Right atrium auricular region (tissue), 2 donors: Measurements from ENCODE around the gene C4BPA. TPM values are rescaled to one million over a fixed set of nuclear protein-coding genes. Genes with fewer than 3 reads are reported as not detected.

ENCODE experiments used
- DNase-seq: peaks from one replicate; pipeline ENCODE4 v3.0.0-alpha.2; 2019; ENCODE audit warnings: low spot score
- H3K27ac ChIP-seq, 2 donors: fragments of 200-600 bp; sonication (generic); 1 replicate in 1 of 2; 2 replicates in 1 of 2; pipeline ENCODE4 v1.5.1; 2016 to 2019
- H3K27me3 ChIP-seq, 2 donors: fragments of 200-600 bp; sonication (generic); one replicate each; pipeline versions ENCODE4 v1.5.1 to v1.6.0; 2017 to 2019
- H3K36me3 ChIP-seq: fragments of 200-600 bp; sonication (generic); one replicate; pipeline ENCODE4 v1.5.1; 2016
- H3K4me1 ChIP-seq, 2 donors: fragments of 200-600 bp; sonication (generic); one replicate each; pipeline versions ENCODE4 v1.5.1 to v1.6.0; 2017 to 2019
- H3K4me3 ChIP-seq, 2 donors: fragments of 200-600 bp; sonication (generic); 1 replicate in 1 of 2; 2 replicates in 1 of 2; pipeline ENCODE4 v1.5.1; 2017 to 2019; ENCODE audit warnings: mild to moderate bottlenecking in 1 of 2, moderate library complexity in 1 of 2
- H3K9me3 ChIP-seq, 2 donors: fragments of 200-600 bp; sonication (generic); one replicate each; pipeline ENCODE4 v1.5.1; 2019
- total RNA-seq, 2 donors: library from RNA; depleted of rRNA; stranded (reverse); fragments of >200 nt; gene quantifications; one replicate each; pipeline ENCODE4 v1.1.0, GENCODE V29; 2016
- TF ChIP-seq, protein P1 (sequence below), 2 donors: fragments of 200-600 bp; sonication (generic); IDR thresholded peaks; one replicate each; pipeline ENCODE4 v1.5.1; 2019; ENCODE audit warnings: antibody characterized with exemption in 2 of 2

Gene C4BPA
- total RNA-seq, 2 donors from 2014 or later: 3.6 TPM; not detected in 1

DNA sequence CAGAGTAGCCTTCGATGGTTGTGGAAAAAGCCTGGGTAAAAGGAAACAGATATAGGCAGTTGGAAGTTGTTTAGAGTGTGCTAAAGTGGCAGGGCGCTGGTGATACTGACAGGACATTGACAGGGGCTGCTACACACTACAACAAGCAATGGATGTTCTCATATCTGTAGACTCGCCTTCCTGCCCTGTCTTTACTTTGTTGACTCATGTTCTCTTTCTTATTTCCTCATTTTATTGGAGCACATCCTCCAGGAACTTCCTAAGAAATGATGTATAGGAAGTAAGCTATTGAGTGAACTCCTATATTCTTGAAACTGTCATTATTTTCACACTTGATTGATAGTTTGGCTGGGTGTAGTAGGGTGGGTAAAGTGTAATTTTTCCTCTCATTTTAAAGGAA, 51.0 kb downstream of the C4BPA start:
- no peak for DNase-seq
- H3K4me3 ChIP-seq: no peak overlapping the region
- H3K4me1 ChIP-seq: no peaks in the 10 kb centered on the region
- H3K27me3 ChIP-seq: no peaks in the 10 kb centered on the region
- no peaks in the 10 kb centered on the region for H3K36me3 ChIP-seq
- peaks cover 0 to 17% of the 10 kb centered on the region in 2 donors for H3K9me3 ChIP-seq
- no peak overlapping the region for H3K27ac ChIP-seq
- TF ChIP-seq, protein P1, sequence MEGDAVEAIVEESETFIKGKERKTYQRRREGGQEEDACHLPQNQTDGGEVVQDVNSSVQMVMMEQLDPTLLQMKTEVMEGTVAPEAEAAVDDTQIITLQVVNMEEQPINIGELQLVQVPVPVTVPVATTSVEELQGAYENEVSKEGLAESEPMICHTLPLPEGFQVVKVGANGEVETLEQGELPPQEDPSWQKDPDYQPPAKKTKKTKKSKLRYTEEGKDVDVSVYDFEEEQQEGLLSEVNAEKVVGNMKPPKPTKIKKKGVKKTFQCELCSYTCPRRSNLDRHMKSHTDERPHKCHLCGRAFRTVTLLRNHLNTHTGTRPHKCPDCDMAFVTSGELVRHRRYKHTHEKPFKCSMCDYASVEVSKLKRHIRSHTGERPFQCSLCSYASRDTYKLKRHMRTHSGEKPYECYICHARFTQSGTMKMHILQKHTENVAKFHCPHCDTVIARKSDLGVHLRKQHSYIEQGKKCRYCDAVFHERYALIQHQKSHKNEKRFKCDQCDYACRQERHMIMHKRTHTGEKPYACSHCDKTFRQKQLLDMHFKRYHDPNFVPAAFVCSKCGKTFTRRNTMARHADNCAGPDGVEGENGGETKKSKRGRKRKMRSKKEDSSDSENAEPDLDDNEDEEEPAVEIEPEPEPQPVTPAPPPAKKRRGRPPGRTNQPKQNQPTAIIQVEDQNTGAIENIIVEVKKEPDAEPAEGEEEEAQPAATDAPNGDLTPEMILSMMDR (IDR thresholded peaks at IDR 0.05): no peak

DNA sequence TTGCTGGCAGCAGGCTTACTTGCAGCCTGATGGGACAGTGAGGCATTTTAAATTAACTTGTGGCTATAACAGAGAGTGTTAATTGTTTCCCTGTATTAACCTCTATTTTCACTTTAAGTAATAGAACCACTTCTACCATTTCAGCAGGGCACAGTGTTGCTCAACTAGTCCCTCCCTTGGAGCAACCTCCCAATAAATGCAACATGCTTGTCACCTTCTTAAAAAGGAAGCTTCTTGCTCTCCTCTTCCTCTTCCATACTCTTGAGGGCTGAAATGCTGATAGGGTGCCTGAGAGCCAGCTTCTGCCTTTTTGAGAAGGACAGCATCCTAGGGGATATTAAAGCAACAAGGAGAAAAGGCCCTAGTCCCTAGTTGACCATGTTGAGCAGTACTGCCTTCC, 52.1 kb downstream of the C4BPA start:
- H3K4me1 ChIP-seq: no peaks in the 10 kb centered on the region
- no peaks in the 10 kb centered on the region for H3K27me3 ChIP-seq
- TF ChIP-seq, protein P1 (IDR thresholded peaks at IDR 0.05): no peak
- H3K4me3 ChIP-seq: no peak overlapping the region
- no peak for DNase-seq
- H3K36me3 ChIP-seq: no peaks in the 10 kb centered on the region
- no peak overlapping the region for H3K27ac ChIP-seq
- peaks cover 0 to 17% of the 10 kb centered on the region in 2 donors for H3K9me3 ChIP-seq

DNA sequence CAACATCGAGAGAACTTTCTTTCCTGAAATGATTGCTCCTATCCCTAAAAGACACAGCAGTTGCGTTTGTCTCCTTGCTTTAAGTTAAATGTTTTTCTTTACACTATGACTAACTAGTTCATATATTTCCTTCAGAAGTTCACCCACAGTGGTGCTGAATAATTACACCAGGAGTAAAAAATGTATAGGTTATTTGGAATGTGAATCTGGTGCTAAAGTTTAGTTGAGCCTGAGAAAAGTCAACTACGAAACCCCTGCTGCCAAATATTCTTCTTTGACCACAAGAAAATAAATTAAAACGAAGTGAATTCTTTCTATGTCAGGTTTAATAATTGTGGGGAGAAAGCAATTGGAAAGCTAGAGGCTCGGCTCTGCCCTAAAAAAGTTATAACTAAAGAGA, 52.8 kb downstream of the C4BPA start:
- Histone ChIP-seq H3K27me3 (no peaks in the 10 kb centered on the region), H3K9me3 (peaks cover 0 to 15% of the 10 kb centered on the region in 2 donors), H3K27ac (no peak overlapping the region), H3K4me3 (no peak overlapping the region), H3K36me3 (no peaks in the 10 kb centered on the region), H3K4me1 (no peaks in the 10 kb centered on the region)
- TF ChIP-seq, protein P1 (IDR thresholded peaks at IDR 0.05): no peak
- no peak for DNase-seq

DNA sequence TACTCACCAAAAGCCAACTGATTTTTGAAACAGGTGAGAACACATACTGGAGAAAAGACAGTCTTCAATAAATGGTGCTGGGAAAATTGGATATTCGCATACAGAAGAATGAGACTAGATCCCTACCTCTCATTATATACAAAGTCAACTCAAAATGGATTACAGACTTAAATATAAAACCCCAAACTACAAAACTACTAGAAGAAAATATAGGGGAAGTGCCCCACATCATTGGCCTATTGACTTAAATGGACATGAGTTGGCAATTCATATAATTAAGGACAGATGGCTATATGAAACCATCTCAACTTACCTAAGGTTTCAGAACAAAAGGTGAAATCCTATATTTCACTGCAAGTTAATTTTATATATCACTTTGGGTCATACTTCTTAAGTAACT, 60.1 kb downstream of the C4BPA start:
- Histone ChIP-seq H3K9me3 (peaks cover 0 to 3% of the 10 kb centered on the region in 2 donors), H3K4me3 (no peak overlapping the region), H3K27me3 (no peaks in the 10 kb centered on the region), H3K4me1 (no peaks in the 10 kb centered on the region), H3K27ac (no peak overlapping the region), H3K36me3 (no peaks in the 10 kb centered on the region)
- TF ChIP-seq, protein P1 (IDR thresholded peaks at IDR 0.05): no peak
- no peak for DNase-seq

DNA sequence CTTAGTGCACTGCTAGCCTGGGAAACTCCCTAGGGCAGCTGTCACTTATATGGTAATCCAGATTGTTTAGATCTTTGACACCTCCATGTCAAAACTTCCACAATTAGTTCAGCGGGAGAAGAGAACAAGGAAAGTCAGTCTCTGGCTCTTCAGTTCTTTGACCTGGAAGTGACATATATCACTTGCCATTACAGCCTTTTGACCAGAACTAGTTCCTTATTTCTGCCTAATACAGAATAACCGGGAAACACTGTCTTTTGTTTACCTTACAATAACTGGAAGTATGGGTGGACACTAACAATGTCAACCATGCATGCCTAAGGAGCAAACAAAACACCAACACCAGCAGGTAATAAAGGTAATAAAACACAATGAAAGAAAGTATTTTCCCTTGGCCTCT, 68.3 kb downstream of the C4BPA start:
- Histone ChIP-seq H3K4me3 (no peak overlapping the region), H3K4me1 (no peaks in the 10 kb centered on the region), H3K36me3 (no peaks in the 10 kb centered on the region), H3K27ac (no peak overlapping the region), H3K27me3 (no peaks in the 10 kb centered on the region), H3K9me3 (no peaks in the 10 kb centered on the region)
- TF ChIP-seq, protein P1 (IDR thresholded peaks at IDR 0.05): no peak
- DNase-seq: no peak

DNA sequence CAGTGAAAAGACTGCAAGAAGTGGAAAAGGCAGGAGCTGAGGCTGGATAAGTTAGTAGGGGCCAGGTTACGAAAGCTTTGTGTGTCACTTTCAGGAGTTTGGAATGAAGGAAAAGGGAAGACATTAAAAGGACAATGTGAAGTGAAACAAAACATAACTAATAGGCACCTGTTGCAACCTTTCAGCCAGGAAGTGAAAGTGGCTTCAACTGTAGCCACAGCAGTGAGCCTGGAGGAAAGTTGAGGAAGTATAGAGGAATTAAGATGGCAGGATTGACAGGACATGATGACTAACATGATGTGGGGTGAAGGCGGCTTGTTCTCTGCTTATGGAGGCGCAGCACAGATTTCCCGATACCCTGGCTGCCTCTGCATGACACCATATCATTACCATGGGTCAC, 68.9 kb downstream of the C4BPA start:
- no peak for DNase-seq
- TF ChIP-seq, protein P1 (IDR thresholded peaks at IDR 0.05): no peak
- no peaks in the 10 kb centered on the region for H3K27me3 ChIP-seq
- H3K4me1 ChIP-seq: no peaks in the 10 kb centered on the region
- no peak overlapping the region for H3K27ac ChIP-seq
- no peaks in the 10 kb centered on the region for H3K9me3 ChIP-seq
- no peaks in the 10 kb centered on the region for H3K36me3 ChIP-seq
- H3K4me3 ChIP-seq: no peak overlapping the region
